ENCODE results near the gene MITF.

Gene MITF

DNA sequence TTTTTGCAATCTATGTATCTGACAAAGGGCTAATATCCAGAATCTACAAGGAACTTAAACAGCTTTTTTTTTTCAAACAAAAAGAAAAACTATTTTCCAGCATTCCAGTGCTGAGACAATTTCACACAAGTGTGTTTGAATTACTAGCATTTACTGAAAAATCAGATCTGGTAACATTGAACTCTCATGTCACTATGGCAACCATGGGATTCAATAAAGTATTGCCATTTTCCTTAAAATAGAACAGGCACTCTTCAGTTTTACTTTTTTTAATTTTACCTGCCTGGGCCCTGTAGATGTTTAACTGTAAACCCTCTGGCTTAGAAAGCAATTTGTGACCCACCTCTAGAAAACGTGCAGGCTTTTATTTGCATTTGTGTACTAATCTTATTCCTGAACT is 105.4 kb downstream of the MITF start:
- Histone ChIP-seq H3K4me3 (ENCODE audit: low read depth in 1 of 2, low read length in 2 of 2) (no peak overlapping the region), H3K4me1 (ENCODE audit: control insufficient read depth in 1 of 2, insufficient read depth in 2 of 2, low read length in 2 of 2) (peaks cover 3 to 31% of the 10 kb centered on the region in 2 donors)

DNA sequence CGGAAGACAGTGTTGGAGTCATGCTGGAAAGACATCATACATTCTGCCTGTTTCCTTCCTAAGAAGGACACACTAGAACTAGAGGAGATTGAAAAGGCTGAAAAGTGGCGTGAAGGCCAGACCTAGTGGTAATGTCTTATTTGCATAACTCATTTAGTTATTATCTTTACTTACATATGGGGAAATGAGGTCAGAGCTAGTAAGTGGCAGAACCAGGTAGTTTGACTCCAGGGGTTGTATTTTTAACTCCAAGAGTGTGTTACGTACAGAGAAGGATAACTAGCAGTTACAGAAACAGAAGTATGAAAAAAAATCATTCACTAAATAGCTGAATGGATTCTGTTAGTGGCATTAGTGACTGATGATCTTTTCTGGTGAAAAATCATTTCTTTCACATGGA is 108.0 kb downstream of the MITF start:
- H3K4me3 ChIP-seq (ENCODE audit: low read depth in 1 of 2, low read length in 2 of 2), result no peak overlapping the region
- peaks cover 0 to 26% of the 10 kb centered on the region in 2 donors for H3K4me1 ChIP-seq (ENCODE audit: control insufficient read depth in 1 of 2, insufficient read depth in 2 of 2, low read length in 2 of 2)
- H3K9me3 ChIP-seq (ENCODE audit: control insufficient read depth in 1 of 2, low read length in 2 of 2), result no peaks in the 10 kb centered on the region
- H3K36me3 ChIP-seq (ENCODE audit: control insufficient read depth in 1 of 2, insufficient read depth in 2 of 2, low read length in 2 of 2), result no peaks in the 10 kb centered on the region
- H3K27ac ChIP-seq (ENCODE audit: low read length), result no peak overlapping the region
- no peaks in the 10 kb centered on the region for H3K27me3 ChIP-seq (ENCODE audit: low read depth, low read length)

More for the DNA sequence above, 105.4 kb downstream of the MITF start:
- Histone ChIP-seq H3K9me3 (ENCODE audit: control insufficient read depth in 1 of 2, low read length in 2 of 2) (no peaks in the 10 kb centered on the region), H3K27me3 (ENCODE audit: low read depth, low read length) (no peaks in the 10 kb centered on the region), H3K36me3 (ENCODE audit: control insufficient read depth in 1 of 2, insufficient read depth in 2 of 2, low read length in 2 of 2) (no peaks in the 10 kb centered on the region), H3K27ac (ENCODE audit: low read length) (no peak overlapping the region)

DNA sequence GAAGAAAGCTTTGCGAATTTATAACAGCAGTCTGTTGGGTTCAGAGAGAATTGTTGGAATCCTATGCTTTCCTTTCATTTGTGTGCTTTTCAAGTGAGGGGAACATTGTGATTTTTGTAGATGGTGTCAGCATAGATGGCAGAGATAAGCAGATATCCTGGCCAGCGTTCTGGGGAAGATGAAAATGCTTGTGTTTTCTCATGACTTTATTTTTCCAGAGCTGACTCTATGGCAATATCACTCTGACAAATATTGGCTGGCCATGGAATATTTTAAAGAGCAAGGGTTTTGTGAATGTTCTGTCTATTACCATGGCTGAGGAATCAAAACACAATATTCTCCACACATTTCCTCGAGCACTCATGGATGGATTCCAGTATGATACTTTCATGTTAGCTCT is 108.8 kb downstream of the MITF start:
- no peaks in the 10 kb centered on the region for H3K36me3 ChIP-seq (ENCODE audit: control insufficient read depth in 1 of 2, insufficient read depth in 2 of 2, low read length in 2 of 2)
- H3K4me1 ChIP-seq (ENCODE audit: control insufficient read depth in 1 of 2, insufficient read depth in 2 of 2, low read length in 2 of 2), result peaks cover 0 to 23% of the 10 kb centered on the region in 2 donors
- no peak overlapping the region for H3K27ac ChIP-seq (ENCODE audit: low read length)
- H3K9me3 ChIP-seq (ENCODE audit: control insufficient read depth in 1 of 2, low read length in 2 of 2), result no peaks in the 10 kb centered on the region
- no peak overlapping the region for H3K4me3 ChIP-seq (ENCODE audit: low read depth in 1 of 2, low read length in 2 of 2)
- no peaks in the 10 kb centered on the region for H3K27me3 ChIP-seq (ENCODE audit: low read depth, low read length)

DNA sequence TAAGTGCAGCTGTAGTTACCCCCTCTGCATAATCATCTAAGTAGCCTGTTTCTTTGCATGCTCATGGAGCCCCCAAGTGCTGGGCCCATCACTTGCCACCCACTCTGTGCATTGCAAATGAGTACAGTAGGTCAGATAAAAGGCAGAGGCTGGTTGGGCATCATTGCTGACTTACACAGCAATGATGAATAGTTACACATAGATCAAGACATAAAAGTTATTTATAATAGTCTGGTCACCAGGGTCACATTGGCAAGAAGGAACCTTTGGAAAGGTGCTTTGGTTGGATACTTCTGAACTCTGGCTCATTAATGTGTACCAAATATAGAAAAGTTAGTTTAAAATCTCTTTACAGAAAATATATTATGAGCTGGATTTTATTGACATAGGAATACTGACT is 111.6 kb downstream of the MITF start:
- Histone ChIP-seq H3K4me3 (ENCODE audit: low read depth in 1 of 2, low read length in 2 of 2) (no peak overlapping the region), H3K27ac (ENCODE audit: low read length) (no peak overlapping the region), H3K36me3 (ENCODE audit: control insufficient read depth in 1 of 2, insufficient read depth in 2 of 2, low read length in 2 of 2) (no peaks in the 10 kb centered on the region), H3K4me1 (ENCODE audit: control insufficient read depth in 1 of 2, insufficient read depth in 2 of 2, low read length in 2 of 2) (peaks cover 0 to 29% of the 10 kb centered on the region in 2 donors), H3K27me3 (ENCODE audit: low read depth, low read length) (no peaks in the 10 kb centered on the region), H3K9me3 (ENCODE audit: control insufficient read depth in 1 of 2, low read length in 2 of 2) (no peaks in the 10 kb centered on the region)

DNA sequence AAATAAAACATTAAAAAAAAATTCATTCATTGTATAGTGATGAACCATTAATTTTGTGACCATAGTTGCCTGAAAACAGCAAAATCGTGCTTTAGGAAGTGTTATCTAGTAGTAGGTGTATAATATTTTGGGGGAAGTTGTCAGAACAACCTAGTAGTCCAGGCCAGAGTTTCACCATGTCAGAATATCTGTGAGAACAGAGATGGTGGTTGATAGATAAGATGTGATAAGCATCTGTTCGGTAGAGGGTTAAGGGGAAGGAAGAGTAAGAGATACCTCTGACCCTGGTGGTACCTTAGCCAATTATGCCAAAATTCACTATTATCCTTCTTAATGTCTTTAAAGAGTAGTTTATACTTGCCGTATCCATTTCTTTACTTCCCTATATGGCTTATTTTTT is 113.8 kb downstream of the MITF start:
- peaks cover 0 to 30% of the 10 kb centered on the region in 2 donors for H3K4me1 ChIP-seq (ENCODE audit: control insufficient read depth in 1 of 2, insufficient read depth in 2 of 2, low read length in 2 of 2)
- no peak overlapping the region for H3K4me3 ChIP-seq (ENCODE audit: low read depth in 1 of 2, low read length in 2 of 2)
- H3K9me3 ChIP-seq (ENCODE audit: control insufficient read depth in 1 of 2, low read length in 2 of 2), result no peaks in the 10 kb centered on the region
- no peaks in the 10 kb centered on the region for H3K36me3 ChIP-seq (ENCODE audit: control insufficient read depth in 1 of 2, insufficient read depth in 2 of 2, low read length in 2 of 2)
- H3K27ac ChIP-seq (ENCODE audit: low read length), result no peak overlapping the region
- no peaks in the 10 kb centered on the region for H3K27me3 ChIP-seq (ENCODE audit: low read depth, low read length)

DNA sequence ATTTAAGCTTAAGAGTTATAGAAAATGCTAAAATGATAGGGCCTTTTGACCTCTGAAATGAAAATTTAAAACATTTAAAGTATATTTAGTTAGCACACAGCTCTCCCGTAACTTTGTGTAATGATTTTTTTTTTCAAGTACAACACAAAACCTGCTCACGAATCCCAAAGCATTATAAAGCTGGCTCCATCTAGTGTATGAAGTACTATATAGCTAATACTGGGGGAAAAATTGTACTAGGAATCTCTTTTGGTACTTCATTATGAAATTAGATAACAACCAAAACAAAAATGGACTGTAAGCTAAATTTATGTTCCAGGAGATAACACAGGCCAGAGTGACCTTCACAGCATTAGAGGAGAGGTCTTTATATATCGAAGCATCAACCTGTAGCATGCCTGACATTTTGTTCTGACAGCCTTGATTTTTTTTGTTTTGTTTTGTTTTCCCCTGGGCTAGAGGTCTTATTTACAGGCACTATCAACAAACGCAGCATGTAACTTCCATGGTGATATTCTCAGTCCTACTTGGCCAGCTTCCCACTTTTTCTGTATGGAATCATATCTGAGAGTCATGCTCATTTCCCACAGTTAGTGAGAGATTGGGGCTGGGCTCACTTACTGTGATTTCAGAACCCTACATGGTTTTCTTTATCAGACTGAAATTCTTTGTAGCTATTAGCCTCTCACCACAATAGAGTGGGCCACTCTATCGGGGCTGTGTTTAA is 116.3 kb downstream of the MITF start:
- Histone ChIP-seq H3K4me1 (ENCODE audit: control insufficient read depth in 1 of 2, insufficient read depth in 2 of 2, low read length in 2 of 2) (peaks cover 0 to 18% of the 10 kb centered on the region in 2 donors), H3K27me3 (ENCODE audit: low read depth, low read length) (no peaks in the 10 kb centered on the region), H3K4me3 (ENCODE audit: low read depth in 1 of 2, low read length in 2 of 2) (no peak overlapping the region), H3K27ac (ENCODE audit: low read length) (no peak overlapping the region), H3K36me3 (ENCODE audit: control insufficient read depth in 1 of 2, insufficient read depth in 2 of 2, low read length in 2 of 2) (no peaks in the 10 kb centered on the region), H3K9me3 (ENCODE audit: control insufficient read depth in 1 of 2, low read length in 2 of 2) (no peaks in the 10 kb centered on the region)

DNA sequence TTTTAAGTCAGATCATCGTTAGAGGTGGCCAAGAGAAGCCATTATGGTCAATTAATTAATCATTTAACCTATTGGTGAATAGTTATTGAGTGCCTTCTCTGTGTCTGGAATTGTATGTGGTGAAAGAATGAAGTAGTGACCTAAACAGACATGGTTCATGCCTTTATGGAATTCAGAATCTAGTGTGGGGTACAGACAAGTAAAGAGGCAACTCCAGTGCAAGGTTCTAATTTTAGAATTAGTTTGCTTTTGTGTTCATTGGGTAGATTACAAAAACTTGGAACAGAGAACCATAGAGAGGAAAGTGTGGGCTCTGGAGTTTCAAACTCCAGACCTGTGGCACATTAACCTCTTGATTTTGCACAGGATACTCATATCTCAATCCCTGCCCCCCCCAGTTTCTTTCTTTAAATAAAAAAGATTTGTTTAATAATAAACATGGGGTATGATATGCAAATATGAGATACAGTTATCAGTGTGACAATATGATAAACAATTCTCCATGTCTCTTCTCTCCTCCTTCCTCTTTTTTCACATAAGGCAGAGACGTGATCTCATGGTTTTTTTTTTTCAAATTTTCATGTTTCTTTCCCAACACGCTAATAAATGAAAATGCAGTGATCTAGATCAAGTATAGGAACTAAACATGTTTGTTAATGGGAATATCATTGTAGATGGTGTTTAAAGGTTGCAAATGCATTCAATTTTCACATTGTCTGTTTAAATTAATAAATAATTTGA is 117.9 kb downstream of the MITF start:
- Histone ChIP-seq H3K27me3 (ENCODE audit: low read depth, low read length) (no peaks in the 10 kb centered on the region), H3K9me3 (ENCODE audit: control insufficient read depth in 1 of 2, low read length in 2 of 2) (no peaks in the 10 kb centered on the region), H3K4me3 (ENCODE audit: low read depth in 1 of 2, low read length in 2 of 2) (no peak overlapping the region), H3K27ac (ENCODE audit: low read length) (no peak overlapping the region), H3K4me1 (ENCODE audit: control insufficient read depth in 1 of 2, insufficient read depth in 2 of 2, low read length in 2 of 2) (peaks cover 0 to 17% of the 10 kb centered on the region in 2 donors), H3K36me3 (ENCODE audit: control insufficient read depth in 1 of 2, insufficient read depth in 2 of 2, low read length in 2 of 2) (no peaks in the 10 kb centered on the region)

DNA sequence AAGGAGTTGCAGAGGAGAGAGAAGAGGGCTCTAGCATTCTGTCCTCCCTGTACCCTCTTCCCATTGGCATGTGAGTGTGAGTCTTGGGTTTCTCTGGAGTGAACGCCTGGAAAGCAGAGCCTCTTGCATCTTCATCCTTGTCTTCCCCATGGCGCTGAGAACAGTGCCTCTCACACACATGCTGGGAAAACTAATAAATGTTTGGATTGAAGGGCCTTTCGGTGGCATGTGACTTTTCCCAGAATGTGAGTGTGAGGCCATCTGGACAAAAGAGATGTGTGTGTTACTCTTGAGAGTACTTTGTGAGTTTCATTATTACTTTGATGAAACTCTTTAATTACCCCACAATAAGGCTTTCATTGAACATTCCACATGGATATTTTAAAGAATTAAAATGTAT is 122.3 kb downstream of the MITF start:
- Histone ChIP-seq H3K9me3 (ENCODE audit: control insufficient read depth in 1 of 2, low read length in 2 of 2) (no peaks in the 10 kb centered on the region), H3K27ac (ENCODE audit: low read length) (no peak overlapping the region), H3K4me1 (ENCODE audit: control insufficient read depth in 1 of 2, insufficient read depth in 2 of 2, low read length in 2 of 2) (peaks cover 0 to 32% of the 10 kb centered on the region in 2 donors)

DNA sequence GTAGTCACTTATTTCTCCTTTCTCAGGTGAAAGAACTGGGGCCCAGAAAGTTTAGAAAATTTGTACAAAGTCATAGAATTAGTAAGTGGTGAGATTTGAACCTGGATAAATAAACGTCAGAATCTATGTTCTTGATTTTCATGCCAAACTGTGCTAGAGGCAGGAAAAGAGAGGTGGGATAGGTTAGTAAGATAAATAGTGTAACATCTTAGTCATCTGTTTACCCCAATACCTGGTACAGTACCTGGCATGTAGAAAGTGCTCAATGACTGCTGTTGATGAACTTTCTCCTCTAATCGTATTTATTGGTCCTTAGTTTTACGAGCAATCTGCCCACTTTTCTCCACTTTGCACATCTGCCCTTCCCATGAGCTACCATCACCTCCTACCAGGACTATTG is 124.9 kb downstream of the MITF start:
- Histone ChIP-seq H3K4me1 (ENCODE audit: control insufficient read depth in 1 of 2, insufficient read depth in 2 of 2, low read length in 2 of 2) (peaks cover 0 to 30% of the 10 kb centered on the region in 2 donors), H3K27me3 (ENCODE audit: low read depth, low read length) (no peaks in the 10 kb centered on the region), H3K27ac (ENCODE audit: low read length) (peak overlapping the region; percentile 43), H3K4me3 (ENCODE audit: low read depth in 1 of 2, low read length in 2 of 2) (no peak overlapping the region), H3K9me3 (ENCODE audit: control insufficient read depth in 1 of 2, low read length in 2 of 2) (no peaks in the 10 kb centered on the region), H3K36me3 (ENCODE audit: control insufficient read depth in 1 of 2, insufficient read depth in 2 of 2, low read length in 2 of 2) (no peaks in the 10 kb centered on the region)

More for the DNA sequence above, 122.3 kb downstream of the MITF start:
- no peak overlapping the region for H3K4me3 ChIP-seq (ENCODE audit: low read depth in 1 of 2, low read length in 2 of 2)
- no peaks in the 10 kb centered on the region for H3K36me3 ChIP-seq (ENCODE audit: control insufficient read depth in 1 of 2, insufficient read depth in 2 of 2, low read length in 2 of 2)
- no peaks in the 10 kb centered on the region for H3K27me3 ChIP-seq (ENCODE audit: low read depth, low read length)

DNA sequence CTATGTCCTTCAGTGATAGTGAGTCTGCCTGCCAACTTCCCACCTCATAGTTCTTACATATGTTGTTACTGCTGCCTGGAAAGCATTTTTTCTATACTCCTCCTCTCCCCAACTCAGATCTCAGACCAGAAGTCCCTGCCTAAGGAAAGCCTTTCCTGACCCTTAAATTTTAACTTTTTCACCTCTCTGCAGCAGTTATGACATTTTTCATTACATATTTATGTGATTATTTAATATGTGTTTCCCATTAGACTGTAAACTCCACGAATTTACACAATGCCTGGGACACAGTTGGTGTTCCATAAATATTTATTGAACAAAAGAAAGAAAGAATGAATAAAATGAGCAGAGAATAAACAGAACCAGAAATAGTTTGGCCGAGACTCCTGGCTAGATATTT is 125.5 kb downstream of the MITF start:
- H3K9me3 ChIP-seq (ENCODE audit: control insufficient read depth in 1 of 2, low read length in 2 of 2), result no peaks in the 10 kb centered on the region
- no peaks in the 10 kb centered on the region for H3K27me3 ChIP-seq (ENCODE audit: low read depth, low read length)
- no peak overlapping the region for H3K4me3 ChIP-seq (ENCODE audit: low read depth in 1 of 2, low read length in 2 of 2)
- peaks cover 0 to 30% of the 10 kb centered on the region in 2 donors for H3K4me1 ChIP-seq (ENCODE audit: control insufficient read depth in 1 of 2, insufficient read depth in 2 of 2, low read length in 2 of 2)
- peak overlapping the region; percentile 43 for H3K27ac ChIP-seq (ENCODE audit: low read length)
- no peaks in the 10 kb centered on the region for H3K36me3 ChIP-seq (ENCODE audit: control insufficient read depth in 1 of 2, insufficient read depth in 2 of 2, low read length in 2 of 2)

DNA sequence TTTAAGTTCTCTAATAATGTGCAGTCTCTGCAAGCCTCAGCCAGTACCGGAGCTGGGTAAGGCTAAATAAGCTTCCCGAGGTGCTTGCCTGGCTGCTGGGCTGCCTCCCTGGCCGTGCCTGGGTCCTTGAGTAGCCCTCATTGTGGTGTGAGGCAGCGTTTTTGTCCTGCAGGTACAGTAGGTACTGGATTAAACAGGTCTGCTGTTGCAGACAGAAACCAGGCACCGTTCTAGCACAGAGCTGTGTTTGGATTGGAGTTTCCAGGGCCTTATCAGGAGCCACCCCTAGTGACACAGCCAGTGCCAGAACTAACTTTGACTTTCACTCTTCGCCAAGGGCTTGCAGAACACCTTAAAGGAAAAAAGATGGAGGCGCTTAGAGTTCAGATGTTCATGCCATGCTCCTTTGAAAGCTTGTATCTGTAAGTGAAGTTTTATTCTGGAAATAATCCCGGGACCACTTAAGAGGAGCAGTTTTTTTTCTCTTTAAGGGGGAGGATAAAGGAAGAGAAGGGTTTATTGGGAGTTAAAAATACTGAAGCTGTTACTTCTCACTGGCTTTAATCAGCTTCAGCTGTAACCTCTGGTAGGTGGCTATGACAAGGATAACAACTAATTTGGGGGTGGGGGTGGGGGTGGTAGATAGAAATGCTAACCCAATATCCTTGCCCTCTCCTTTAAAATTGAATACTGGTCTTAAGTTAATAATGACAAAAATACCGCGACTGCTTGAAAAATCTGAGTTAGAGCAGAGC is 126.8 kb downstream of the MITF start:
- H3K4me1 ChIP-seq (ENCODE audit: control insufficient read depth in 1 of 2, insufficient read depth in 2 of 2, low read length in 2 of 2), result peaks cover 4 to 26% of the 10 kb centered on the region in 2 donors
- no peaks in the 10 kb centered on the region for H3K36me3 ChIP-seq (ENCODE audit: control insufficient read depth in 1 of 2, insufficient read depth in 2 of 2, low read length in 2 of 2)
- peak overlapping the region; percentile 35 to 49 for H3K4me3 ChIP-seq (ENCODE audit: low read depth in 1 of 2, low read length in 2 of 2)
- H3K27ac ChIP-seq (ENCODE audit: low read length), result peak overlapping the region; percentile 67
- no peaks in the 10 kb centered on the region for H3K27me3 ChIP-seq (ENCODE audit: low read depth, low read length)
- H3K9me3 ChIP-seq (ENCODE audit: control insufficient read depth in 1 of 2, low read length in 2 of 2), result no peaks in the 10 kb centered on the region
